Measurements from ENCODE around the gene HIPK3.

HIPK3 gene

DNA sequence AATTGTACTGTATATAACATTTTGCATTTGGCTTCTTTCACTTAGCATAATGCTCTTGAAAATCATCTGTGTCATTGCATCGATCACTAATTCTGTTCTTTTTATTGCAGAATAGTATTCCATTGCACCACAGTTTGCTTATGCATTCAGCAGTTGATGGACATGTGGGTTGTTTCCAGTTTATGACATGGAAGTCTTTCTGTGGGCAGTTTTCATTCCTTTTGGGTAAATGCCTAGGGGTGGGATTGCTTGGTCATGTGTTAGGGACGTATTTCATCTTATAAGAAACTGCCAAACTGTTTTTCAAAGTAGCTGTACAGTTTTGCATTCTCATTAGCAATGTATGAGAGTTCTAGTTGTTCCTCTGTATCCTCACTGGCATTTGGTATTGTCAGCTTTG lies 127.0 kb downstream of the HIPK3 start:
- DNase-seq (ENCODE audit: insufficient read length, low spot score) (no peak), FAIRE-seq (no peak)
- TF ChIP-seq, protein P1, sequence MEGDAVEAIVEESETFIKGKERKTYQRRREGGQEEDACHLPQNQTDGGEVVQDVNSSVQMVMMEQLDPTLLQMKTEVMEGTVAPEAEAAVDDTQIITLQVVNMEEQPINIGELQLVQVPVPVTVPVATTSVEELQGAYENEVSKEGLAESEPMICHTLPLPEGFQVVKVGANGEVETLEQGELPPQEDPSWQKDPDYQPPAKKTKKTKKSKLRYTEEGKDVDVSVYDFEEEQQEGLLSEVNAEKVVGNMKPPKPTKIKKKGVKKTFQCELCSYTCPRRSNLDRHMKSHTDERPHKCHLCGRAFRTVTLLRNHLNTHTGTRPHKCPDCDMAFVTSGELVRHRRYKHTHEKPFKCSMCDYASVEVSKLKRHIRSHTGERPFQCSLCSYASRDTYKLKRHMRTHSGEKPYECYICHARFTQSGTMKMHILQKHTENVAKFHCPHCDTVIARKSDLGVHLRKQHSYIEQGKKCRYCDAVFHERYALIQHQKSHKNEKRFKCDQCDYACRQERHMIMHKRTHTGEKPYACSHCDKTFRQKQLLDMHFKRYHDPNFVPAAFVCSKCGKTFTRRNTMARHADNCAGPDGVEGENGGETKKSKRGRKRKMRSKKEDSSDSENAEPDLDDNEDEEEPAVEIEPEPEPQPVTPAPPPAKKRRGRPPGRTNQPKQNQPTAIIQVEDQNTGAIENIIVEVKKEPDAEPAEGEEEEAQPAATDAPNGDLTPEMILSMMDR (IDR thresholded peaks at IDR 0.05; ENCODE audit: insufficient read depth, missing control alignments): no peak

DNA sequence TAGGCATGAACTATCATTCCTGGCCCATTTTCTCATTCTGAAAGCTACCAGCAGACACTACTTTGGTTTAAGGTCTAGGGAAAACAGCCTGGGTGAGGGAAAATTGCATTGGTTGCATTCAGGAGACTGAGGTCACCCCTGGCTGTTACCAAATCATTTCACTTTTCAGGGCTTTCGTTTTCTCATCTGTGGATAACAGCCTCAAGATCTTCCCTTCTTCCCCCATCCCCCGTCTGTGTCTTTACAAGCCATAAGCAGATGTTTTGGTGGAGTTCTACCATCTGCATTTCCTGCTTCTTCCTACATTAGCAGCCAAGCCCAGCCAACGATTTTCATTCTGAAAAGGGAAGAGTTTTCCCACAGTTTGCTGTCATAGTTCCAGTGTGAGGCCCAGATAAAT lies 130.4 kb downstream of the HIPK3 start:
- FAIRE-seq (no peak), DNase-seq (ENCODE audit: insufficient read length, low spot score) (no peak)
- TF ChIP-seq, protein P1 (IDR thresholded peaks at IDR 0.05; ENCODE audit: insufficient read depth, missing control alignments): no peak

DNA sequence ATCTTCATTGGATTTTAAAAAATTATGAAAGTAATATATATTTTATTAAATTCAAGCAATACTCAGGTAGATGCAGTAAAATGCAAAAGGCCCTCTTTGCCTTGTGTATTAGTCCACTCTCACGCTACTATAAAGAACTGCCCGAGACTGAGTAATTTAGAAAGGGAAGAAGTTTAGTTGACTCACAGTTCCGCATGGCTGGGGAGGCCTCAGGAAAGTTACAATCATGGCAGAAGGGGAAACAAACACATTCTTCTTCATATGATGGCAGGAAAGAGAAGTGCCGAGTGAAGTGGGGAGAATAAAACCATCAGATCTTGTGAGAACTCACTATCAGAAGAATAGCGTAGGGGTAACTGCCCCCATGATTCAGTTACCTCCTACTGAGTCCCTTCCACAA lies 130.8 kb downstream of the HIPK3 start:
- FAIRE-seq (no peak), DNase-seq (ENCODE audit: insufficient read length, low spot score) (no peak)
- TF ChIP-seq, protein P1 (IDR thresholded peaks at IDR 0.05; ENCODE audit: insufficient read depth, missing control alignments): no peak

DNA sequence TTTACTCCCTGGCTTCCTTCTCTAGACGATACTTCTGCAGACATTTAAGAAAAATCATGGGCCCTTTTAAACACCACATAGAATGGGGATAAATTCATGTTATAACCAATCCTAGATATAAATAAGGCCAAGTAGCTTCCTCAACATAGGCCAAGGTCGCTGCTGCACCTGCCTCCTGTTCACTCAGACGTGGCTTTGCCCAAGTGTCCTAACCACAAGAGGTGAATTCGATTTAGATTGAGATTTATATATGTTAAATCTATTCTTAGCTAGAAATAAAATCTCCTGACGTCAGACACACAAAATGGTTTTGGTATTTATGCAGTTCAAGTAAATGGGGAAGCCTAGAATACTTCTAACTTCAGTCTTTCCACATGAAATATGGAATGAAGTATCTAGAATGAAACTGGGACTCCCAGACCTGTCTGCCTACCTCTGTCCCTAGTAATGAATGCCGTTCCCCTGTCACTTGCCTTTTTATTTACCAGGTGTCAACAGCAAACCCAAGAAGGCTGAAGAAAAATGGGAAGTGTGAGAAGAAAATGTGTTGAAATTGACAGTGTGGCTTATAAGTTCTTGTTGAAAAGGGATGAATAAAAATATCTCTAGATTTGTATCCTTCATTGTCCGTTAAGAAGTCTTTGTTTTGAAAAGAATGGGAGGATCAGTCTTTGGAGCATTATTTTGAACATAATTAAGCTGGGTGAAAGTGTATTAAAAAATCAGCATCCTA lies 131.8 kb downstream of the HIPK3 start:
- no peak for FAIRE-seq
- TF ChIP-seq, protein P1 (IDR thresholded peaks at IDR 0.05; ENCODE audit: insufficient read depth, missing control alignments): no peak
- DNase-seq (ENCODE audit: insufficient read length, low spot score): no peak

DNA sequence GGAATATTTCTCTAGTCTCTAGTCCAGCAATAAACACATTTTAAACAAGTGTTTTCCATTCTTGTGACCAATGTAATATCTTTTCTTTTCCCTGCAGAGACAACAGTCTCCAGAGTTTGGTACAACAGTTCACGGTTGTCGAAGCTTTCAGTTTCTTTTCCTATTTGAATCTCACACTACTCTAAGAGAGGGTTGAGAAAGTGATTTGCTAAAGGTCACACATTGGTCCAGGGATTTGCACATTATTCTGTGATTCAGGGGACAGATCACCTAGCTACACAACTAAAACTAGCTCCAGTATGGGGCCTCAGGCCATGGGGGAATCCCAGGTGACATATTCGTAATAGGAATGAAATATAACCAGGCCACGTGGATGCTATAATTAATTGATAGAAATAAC lies 132.5 kb downstream of the HIPK3 start:
- FAIRE-seq (no peak), DNase-seq (ENCODE audit: insufficient read length, low spot score) (no peak)
- TF ChIP-seq, protein P1 (IDR thresholded peaks at IDR 0.05; ENCODE audit: insufficient read depth, missing control alignments): no peak

DNA sequence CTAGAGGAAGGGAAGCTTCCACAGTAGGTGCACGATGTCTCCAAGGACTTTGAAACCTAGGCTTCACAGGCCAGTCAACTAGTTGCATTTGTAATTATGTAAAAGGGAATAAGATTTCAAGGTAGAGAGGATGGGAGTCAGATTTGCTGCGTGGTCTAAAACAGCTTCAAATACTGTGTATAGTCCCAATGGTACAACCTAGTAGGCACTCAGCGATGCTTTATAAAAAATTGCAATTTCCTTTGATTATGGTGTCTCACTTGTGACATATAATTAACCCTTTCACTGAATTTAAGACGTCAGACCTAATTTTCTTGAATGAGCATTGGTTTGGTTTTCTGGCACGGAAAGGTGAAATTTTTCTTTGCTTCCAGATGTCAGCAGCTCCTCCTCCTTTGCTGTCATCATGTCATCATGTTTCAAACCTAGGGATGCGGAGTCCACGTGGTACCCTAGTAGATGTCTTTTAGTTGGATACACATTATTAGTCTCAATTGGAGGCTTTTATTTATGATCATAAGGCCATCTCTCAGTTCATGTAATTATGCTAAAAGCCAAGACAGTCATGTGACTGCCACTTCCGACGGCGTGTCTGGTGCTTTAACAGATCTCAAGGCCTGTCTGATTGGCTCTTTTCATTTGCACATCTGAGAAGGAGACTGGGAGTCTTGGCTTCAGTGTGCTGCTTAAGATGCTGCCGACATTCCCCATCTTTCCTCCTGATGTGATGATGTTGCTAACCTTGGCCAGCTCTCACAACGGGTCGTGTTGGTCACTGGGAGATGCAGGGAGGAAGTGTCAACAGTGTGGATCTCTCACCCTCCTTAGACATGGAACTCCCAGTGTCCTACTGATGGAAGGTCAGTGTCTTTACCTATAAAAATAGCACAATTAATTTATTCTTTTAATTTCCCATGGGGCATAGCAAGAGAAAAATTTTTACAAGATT lies 134.0 kb downstream of the HIPK3 start:
- FAIRE-seq (no peak), DNase-seq (ENCODE audit: insufficient read length, low spot score) (no peak)
- TF ChIP-seq, protein P1 (IDR thresholded peaks at IDR 0.05; ENCODE audit: insufficient read depth, missing control alignments): no peak

DNA sequence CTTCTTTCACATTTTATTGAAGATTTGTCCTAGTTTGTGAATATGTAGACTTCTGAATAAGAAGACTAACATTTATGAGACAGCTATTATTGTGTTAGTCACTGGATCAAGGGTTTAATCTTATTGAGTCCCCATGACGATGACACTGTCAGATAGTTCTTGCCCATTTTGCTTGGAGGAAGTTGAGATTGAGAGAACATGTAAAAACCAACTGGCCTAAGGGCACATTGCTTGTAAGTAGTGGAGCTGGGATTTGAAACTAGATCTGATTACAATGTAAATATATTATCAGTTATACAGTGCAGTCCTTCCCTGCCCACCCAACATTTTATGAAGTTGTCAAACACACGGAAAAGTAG lies 134.7 kb downstream of the HIPK3 start:
- DNase-seq (ENCODE audit: insufficient read length, low spot score) (no peak), FAIRE-seq (no peak)
- TF ChIP-seq, protein P1 (IDR thresholded peaks at IDR 0.05; ENCODE audit: insufficient read depth, missing control alignments): no peak

All from D721Med (cell line).